PFSK-1 (cell line): ENCODE results near the gene KIF26A.

Experiments used
- POLR2AphosphoS5 ChIP-seq: IDR thresholded peaks from 2 replicates; pipeline ENCODE4 v1.6.1; 2012; ENCODE audit warnings: low read depth, mild to moderate bottlenecking, control low read depth, low read length, moderate library complexity
- REST ChIP-seq, 2 experiments: IDR thresholded peaks; 2 replicates each; pipeline versions ENCODE4 v1.6.1 to v1.8.0; 2011 to 2012; ENCODE audit warnings: low read depth in 2 of 2, low read length in 2 of 2, control low read depth in 1 of 2, inconsistent platforms in 1 of 2, mild to moderate bottlenecking in 1 of 2, moderate library complexity in 1 of 2; ENCODE audit not compliant: insufficient read depth in 1 of 2
- SIN3A ChIP-seq: IDR thresholded peaks from 2 replicates; pipeline ENCODE4 v1.6.1; 2012; ENCODE audit warnings: mild to moderate bottlenecking, low read length, moderate library complexity, borderline replicate concordance; ENCODE audit not compliant: insufficient read depth
- TAF1 ChIP-seq: IDR thresholded peaks from 2 replicates; pipeline ENCODE4 v1.6.1; 2012; ENCODE audit warnings: low read length, control low read depth, borderline replicate concordance; ENCODE audit not compliant: insufficient read depth

GRCh38 chr14:104139460-104140212 is 1.2 kb downstream of the KIF26A start:
- no peak for TF ChIP-seq REST (IDR thresholded peaks at IDR 0.05; ENCODE audit: insufficient read depth in 1 of 2, low read depth in 2 of 2, low read length in 2 of 2)
- TF ChIP-seq SIN3A, result no peak; the same call in 1 of the 2 replicates
- no peak for TF ChIP-seq POLR2AphosphoS5
- no peak for TF ChIP-seq TAF1
